ENCODE data around the gene CACNA2D3. TPM values are rescaled to one million over a fixed set of nuclear protein-coding genes. Genes with fewer than 3 reads are reported as not detected.
A peak's percentile ranks its signal among the peaks of the same experiment; 100 is the strongest.

The CACNA2D3 gene
- total RNA-seq, 2 donors from 2014 or later = 0.97 TPM; not detected in 1

DNA sequence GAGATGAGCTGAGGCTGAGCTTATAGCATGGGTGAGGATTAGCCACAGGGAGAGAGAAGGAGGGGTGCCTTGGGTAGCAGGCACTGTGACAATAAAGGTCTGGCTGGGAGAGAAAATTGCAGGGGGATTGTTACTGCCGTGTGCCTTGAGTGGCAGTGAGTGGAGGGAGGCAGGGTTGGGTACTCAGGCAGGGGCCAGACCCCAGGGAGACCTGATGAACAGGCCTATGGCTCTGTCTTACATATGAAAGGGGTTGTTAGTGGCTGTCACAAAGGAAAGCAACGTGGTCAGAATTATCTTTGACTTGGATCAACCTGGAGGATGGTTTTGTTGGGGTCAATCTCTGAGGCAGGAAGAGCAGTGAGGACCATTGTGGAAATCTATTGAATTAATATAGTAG is 721.0 kb downstream of the CACNA2D3 start:
- Histone ChIP-seq H3K9me3 (ENCODE audit: control insufficient read depth, low read length) (no peaks in the 10 kb centered on the region), H3K4me1 (ENCODE audit: control insufficient read depth, insufficient read depth, low read length) (no peaks in the 10 kb centered on the region), H3K9ac (ENCODE audit: extremely low read depth, low read length, poor library complexity, severe bottlenecking) (no peak overlapping the region), H3K36me3 (ENCODE audit: control insufficient read depth, insufficient read depth, low read length) (no peaks in the 10 kb centered on the region), H3K4me3 (ENCODE audit: low read length) (no peak overlapping the region), H3K27ac (ENCODE audit: low read depth, low read length) (no peak overlapping the region), H3K27me3 (ENCODE audit: control insufficient read depth, insufficient read depth, low read length, poor library complexity, severe bottlenecking) (no peaks in the 10 kb centered on the region)
- no peaks in the 10 kb centered on the region for H3K36me3 Mint-ChIP-seq (ENCODE audit: low read depth)
- peaks cover 3% of the 10 kb centered on the region for H3K4me1 Mint-ChIP-seq
- H3K9me3 Mint-ChIP-seq = no peaks in the 10 kb centered on the region
- no peaks in the 10 kb centered on the region for H3K27me3 Mint-ChIP-seq (ENCODE audit: insufficient read depth)
- H3K4me3 Mint-ChIP-seq = no peak overlapping the region
- DNase-seq = no peak
- 68% methylated on average over 2 of the region's 2 CpGs; no CpG with 5 or more reads in 1 of the 2 experiments for WGBS, 2 experiments (ENCODE audit: insufficient coverage in 1 of 2, insufficient read length in 1 of 2)
- TF ChIP-seq, protein P1, sequence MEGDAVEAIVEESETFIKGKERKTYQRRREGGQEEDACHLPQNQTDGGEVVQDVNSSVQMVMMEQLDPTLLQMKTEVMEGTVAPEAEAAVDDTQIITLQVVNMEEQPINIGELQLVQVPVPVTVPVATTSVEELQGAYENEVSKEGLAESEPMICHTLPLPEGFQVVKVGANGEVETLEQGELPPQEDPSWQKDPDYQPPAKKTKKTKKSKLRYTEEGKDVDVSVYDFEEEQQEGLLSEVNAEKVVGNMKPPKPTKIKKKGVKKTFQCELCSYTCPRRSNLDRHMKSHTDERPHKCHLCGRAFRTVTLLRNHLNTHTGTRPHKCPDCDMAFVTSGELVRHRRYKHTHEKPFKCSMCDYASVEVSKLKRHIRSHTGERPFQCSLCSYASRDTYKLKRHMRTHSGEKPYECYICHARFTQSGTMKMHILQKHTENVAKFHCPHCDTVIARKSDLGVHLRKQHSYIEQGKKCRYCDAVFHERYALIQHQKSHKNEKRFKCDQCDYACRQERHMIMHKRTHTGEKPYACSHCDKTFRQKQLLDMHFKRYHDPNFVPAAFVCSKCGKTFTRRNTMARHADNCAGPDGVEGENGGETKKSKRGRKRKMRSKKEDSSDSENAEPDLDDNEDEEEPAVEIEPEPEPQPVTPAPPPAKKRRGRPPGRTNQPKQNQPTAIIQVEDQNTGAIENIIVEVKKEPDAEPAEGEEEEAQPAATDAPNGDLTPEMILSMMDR (conservative IDR thresholded peaks at IDR 0.05) = no peak
- H3K27ac Mint-ChIP-seq = no peak overlapping the region

GRCh38 chr3:54844211-54844610 is 721.9 kb downstream of the CACNA2D3 start:
- H3K4me1 Mint-ChIP-seq = peaks cover 3% of the 10 kb centered on the region
- no peaks in the 10 kb centered on the region for H3K36me3 Mint-ChIP-seq (ENCODE audit: low read depth)
- 91 to 97% methylated on average over 2 to 5 of the region's 5 CpGs for WGBS, 2 experiments (ENCODE audit: insufficient coverage in 1 of 2, insufficient read length in 1 of 2)
- no peak overlapping the region for H3K9ac ChIP-seq (ENCODE audit: extremely low read depth, low read length, poor library complexity, severe bottlenecking)
- H3K36me3 ChIP-seq (ENCODE audit: control insufficient read depth, insufficient read depth, low read length) = no peaks in the 10 kb centered on the region
- no peaks in the 10 kb centered on the region for H3K9me3 ChIP-seq (ENCODE audit: control insufficient read depth, low read length)
- no peak for DNase-seq
- no peak overlapping the region for H3K4me3 Mint-ChIP-seq
- H3K27ac Mint-ChIP-seq = no peak overlapping the region
- H3K4me1 ChIP-seq (ENCODE audit: control insufficient read depth, insufficient read depth, low read length) = no peaks in the 10 kb centered on the region
- H3K27me3 ChIP-seq (ENCODE audit: control insufficient read depth, insufficient read depth, low read length, poor library complexity, severe bottlenecking) = no peaks in the 10 kb centered on the region
- no peaks in the 10 kb centered on the region for H3K27me3 Mint-ChIP-seq (ENCODE audit: insufficient read depth)
- TF ChIP-seq, protein P1 (conservative IDR thresholded peaks at IDR 0.05) = no peak
- H3K9me3 Mint-ChIP-seq = no peaks in the 10 kb centered on the region
- H3K4me3 ChIP-seq (ENCODE audit: low read length) = no peak overlapping the region
- no peak overlapping the region for H3K27ac ChIP-seq (ENCODE audit: low read depth, low read length)

DNA sequence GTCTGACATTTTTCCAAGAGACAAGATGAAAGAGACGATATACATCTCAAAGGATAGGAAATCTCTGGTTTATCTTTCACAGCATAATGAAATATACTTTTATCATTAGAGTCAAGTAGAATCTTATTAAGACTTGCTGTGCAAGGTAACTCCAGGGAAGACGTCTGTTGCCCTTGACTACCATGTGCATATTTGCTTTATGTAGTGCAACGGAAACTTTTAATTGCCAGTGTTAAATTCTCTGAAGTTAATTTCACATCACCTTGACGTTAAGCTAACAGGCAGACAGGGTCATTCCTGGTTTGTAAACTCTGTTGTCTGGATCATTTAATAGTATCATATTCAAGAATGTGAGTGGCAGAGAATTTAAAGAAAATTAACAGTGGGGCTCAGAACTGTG is 722.7 kb downstream of the CACNA2D3 start:
- Mint-ChIP-seq H3K36me3 (ENCODE audit: low read depth) (no peaks in the 10 kb centered on the region), H3K27me3 (ENCODE audit: insufficient read depth) (no peaks in the 10 kb centered on the region), H3K9me3 (no peaks in the 10 kb centered on the region), H3K27ac (no peak overlapping the region), H3K4me3 (no peak overlapping the region), H3K4me1 (peaks cover 3% of the 10 kb centered on the region)
- TF ChIP-seq, protein P1 (conservative IDR thresholded peaks at IDR 0.05) = no peak
- 80 to 89% methylated on average over 2 to 4 of the region's 4 CpGs for WGBS, 2 experiments (ENCODE audit: insufficient coverage in 1 of 2, insufficient read length in 1 of 2)
- DNase-seq = no peak
- Histone ChIP-seq H3K4me3 (ENCODE audit: low read length) (no peak overlapping the region), H3K9ac (ENCODE audit: extremely low read depth, low read length, poor library complexity, severe bottlenecking) (no peak overlapping the region), H3K27me3 (ENCODE audit: control insufficient read depth, insufficient read depth, low read length, poor library complexity, severe bottlenecking) (no peaks in the 10 kb centered on the region), H3K27ac (ENCODE audit: low read depth, low read length) (peak overlapping the region; percentile 36), H3K9me3 (ENCODE audit: control insufficient read depth, low read length) (no peaks in the 10 kb centered on the region), H3K36me3 (ENCODE audit: control insufficient read depth, insufficient read depth, low read length) (no peaks in the 10 kb centered on the region), H3K4me1 (ENCODE audit: control insufficient read depth, insufficient read depth, low read length) (no peaks in the 10 kb centered on the region)

All from endodermal cell (in vitro differentiated cells).